NCI-H2029 (cell line): ENCODE results near the gene TUBA4B.

ENCODE experiments used
- DNase-seq: peaks from one replicate; lab custom pipeline; 2025; lab: John Stamatoyannopoulos, UW

The TUBA4B gene

DNA sequence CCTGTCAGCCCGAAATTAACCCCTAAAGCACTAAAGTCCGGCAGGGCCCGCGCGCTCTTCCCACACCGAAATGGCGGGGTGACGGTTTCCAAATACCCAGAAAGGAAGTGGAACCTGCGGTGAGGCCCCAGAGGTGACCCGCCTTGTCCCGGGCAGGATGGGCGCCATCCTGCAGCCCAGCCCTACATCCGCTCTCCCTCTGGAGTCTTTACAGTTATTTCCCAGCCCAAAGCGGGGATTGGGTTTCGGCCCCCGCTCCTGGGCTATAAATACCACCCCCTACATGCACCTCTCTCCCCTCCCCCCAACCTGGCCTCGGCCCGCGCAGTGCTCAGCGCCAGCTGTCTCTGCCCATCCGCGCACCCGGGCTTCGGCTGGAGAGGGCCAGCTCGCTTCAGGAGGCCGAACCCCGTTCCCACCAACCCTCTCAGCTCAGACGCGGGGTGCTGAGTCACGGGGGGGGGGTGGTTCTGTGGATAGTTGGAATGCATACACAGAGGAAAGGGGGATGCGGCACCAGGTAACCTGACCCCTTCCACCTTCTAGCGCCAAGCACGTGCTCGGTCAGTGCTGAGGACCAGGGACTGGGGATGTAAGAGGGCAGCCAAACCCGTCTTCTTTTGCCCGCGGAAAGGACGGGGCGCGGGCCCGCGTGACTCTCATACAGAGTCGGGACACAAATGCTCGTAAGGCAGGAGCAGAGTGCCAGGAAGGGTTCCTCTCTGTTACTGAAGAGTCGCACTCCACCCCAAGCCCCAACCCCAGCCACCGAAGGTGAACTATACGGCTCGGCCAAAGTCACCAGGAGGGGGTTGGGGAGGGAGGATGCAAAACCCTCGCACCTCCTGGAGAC is at the start of gene TUBA4B:
TUBA4B (plus strand) TSS at position 344 of the 853 bp plus-strand sequence; CDS start at position 509, 165 bp downstream.
- peak; percentile 24 for DNase-seq

DNA sequence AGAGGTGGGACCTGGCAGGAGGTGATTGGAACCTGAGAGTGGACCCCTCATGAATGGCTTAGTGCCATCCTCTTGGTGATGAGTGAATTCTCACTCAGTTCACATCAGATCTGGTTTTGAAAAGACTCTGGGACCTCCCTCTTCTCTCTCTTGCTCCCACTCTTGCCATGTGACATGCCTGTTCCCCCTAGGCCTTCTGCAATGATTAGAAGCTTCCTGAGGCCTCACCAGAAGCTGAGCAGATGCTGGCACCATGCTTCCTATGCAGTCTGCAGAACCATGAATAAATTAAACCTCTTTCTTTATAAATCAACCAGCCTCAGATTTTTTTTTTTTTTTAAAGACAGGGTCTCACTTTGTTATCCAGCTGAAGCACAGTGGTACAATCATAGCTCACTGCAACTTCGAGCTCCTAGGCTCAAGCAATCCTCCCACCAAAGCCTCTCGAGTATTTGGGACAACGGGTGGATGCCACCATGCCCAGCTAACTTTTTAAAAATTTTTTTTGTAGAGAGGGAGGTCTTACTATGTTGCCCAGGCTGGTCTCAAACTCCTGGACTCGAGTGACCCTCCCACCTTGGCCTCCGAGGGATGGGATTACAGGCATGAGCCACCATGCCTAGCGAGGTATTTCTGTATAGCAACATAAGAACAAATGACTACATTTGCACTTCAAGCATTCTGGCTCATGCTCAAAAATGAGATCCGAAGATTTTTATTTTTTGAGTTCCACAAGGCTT is 48.4 kb upstream of the TUBA4B start:
- DNase-seq = no peak

DNA sequence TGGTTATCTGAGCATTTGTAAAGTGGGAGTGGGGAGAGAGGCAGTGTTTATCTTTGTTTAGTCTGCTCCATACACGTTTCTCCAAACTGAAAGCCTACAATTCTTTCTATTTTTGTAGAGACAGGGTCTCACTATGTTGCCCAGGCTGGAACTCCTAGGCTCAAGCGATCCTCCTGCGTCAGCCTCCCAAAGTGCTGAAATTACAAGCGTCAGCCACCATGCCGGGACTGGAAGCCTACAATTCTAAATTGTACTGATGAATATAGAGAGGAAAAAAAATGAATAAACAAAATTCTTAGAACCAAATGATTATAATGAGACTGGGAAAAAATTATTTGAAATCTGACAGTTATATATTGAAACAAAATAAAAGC is 47.9 kb upstream of the TUBA4B start:
- DNase-seq = no peak

DNA sequence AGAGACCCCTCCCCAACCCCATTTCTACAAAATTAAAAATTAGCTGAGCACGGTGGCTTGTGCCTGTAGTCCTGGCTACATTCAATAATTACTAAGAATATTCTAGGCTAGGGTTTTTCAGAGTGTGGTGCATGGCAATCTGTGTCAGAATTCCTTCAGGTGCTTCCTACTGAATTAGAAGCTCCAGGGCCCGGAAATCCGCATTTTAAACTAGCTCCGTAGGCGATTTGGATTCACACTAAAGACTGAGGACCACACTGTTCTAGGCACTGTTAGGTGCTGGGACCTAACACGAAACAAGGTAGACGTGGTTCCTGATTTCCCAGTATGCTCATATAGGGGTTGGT is 47.1 kb upstream of the TUBA4B start:
- DNase-seq = no peak

DNA sequence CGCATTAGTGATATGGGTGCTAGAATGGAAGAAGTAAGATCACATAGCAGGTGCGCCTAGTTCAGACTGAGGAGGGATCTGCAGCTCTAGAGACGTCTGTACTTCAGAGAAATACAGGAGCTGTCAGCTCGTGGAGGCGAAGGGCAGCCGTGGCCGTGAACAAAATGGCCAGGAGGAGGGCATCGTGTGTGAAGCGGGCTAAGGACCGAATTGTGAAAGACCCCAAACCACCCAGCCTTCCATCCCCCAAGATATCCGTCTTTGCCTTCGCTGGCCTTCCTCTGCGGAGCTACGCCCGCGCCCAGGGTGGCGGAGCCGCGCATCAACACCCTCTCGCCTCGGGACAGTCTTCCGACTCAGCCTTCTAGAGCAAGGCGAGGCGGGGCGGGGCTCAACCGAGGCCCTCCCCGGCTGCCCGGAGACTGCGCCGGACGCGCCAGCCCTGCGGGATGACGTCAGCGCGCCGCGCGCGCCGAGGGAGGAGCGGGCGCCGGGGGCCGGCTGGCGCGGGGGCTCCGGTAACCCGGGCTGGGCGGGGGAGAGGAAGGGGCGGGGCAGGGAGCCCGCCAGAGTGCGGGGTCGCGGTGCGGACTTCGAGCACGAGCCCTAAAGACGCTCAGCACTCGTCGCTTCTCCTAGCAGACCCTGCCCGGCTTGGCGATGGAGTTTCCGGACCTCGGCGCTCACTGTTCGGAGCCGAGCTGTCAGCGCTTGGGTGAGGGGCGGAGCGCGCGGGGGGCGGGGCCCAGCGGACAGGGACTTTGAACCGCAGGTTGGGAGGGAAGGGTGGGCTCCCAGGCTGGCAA is 46.5 kb upstream of the TUBA4B start, which contains the start of gene ZFAND2B:
ZFAND2B (plus strand) TSS at position 455 of the 806 bp plus-strand sequence; CDS start at position 661, 206 bp downstream.
- peak; percentile 92 for DNase-seq

DNA sequence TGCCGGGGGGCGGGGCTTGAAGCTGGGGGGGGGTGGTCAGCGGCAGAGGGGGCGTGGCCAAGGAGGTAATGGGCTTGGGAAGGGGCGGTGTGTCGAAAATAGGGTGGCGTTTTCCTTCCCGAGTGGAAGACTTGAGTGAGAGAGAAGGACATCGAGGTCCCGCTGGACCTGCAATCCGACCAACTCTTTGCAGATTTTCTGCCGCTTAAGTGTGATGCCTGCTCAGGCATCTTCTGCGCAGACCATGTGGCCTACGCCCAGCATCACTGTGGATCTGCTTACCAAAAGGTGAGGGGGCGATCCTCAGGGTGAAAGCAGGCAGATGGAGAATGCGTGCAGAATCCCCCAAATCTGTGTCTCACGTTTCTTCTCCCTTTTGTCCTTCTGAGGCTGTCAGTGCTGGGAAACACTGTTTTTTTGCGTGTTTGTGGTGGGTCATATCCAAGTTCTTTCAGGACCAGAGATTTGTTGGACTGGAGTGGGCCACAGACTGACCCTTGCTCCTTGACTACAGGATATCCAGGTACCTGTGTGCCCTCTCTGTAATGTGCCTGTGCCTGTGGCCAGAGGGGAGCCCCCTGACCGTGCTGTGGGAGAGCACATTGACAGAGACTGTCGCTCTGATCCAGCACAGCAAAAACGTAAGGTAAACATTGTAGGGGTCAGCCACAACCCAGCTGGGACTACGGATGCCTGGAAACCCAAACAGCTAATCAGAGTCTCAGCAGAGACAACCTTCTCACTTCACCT is 45.7 kb upstream of the TUBA4B start:
- no peak for DNase-seq

DNA sequence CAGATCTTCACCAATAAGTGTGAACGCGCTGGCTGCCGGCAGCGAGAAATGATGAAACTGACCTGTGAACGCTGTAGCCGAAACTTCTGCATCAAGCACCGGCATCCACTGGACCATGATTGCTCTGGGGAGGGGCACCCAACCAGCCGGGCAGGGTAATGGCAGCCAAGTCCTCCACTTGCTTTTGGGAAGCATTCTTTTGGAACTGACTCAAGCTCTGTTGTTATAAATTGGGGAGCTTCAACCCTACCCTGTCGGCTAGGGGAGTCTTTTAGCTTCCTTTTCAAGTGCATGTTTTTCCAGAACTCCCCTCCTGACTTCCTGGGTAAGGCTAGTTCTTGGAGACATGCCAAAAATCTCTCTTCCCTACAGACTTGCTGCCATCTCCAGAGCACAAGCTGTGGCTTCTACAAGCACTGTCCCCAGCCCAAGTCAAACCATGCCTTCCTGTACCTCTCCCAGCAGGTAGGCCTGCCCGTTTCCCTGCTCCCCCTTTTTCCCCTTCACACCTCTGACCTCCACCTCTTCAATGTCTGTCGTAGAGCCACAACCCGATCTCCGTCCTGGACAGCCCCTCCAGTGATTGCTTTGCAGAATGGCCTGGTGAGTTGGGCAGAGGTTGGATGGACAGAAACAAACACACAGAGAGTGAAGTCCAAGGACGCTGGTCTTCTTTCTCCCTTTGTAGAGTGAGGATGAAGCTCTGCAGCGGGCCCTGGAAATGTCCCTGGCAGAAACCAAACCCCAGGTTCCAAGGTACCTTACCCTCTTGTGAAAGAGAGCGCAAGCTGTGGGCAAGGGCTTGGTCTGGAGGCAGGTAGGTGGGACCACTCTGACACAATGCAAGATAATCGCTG is 44.9 kb upstream of the TUBA4B start:
- DNase-seq = peak; percentile 4

DNA sequence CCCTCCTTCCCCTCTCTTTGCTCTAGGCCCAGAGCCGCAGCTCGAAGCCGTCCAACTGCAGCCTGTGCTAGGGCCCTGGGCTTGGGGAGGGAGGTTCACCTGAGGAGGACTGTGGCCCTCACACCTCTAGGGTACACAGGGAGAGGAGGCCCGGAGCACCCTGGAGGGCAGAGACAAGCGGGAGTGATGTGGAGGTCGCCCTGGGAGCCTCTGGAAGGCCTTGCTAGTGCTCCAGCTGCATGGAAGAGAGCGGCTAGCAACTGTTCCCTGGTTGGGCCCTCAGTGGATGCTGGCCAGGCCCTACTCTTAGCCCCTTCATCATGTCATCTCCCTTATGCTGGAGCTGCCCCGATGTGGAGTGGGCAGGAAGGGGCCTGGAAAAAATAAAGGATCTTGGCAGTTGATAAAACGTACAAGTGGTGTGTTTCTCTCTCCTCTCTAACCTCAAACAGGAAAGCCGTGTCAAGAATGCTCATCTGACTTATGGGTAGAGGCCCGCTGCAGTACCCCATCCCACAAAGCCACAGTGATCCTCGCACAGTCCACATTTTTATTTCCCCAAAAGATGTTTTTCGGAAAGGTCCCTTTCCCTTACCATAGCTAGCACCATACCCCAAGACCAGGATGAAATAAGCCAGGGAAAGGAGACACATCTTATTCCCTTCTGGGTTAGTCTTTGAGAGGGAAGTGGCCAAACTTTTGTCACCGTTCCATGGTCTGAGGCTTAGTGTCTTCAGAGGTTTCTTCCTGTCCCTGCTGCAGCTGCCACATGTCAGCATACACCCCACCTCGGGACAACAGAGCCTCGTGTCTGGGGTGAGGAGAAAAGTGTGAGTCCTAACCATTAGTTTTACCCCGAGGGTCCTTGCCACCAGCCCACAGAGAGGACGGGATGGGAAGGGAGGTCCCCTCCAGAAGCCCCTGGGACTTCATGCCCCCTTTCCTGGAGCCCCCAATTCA is 43.5 kb upstream of the TUBA4B start:
- no peak for DNase-seq

DNA sequence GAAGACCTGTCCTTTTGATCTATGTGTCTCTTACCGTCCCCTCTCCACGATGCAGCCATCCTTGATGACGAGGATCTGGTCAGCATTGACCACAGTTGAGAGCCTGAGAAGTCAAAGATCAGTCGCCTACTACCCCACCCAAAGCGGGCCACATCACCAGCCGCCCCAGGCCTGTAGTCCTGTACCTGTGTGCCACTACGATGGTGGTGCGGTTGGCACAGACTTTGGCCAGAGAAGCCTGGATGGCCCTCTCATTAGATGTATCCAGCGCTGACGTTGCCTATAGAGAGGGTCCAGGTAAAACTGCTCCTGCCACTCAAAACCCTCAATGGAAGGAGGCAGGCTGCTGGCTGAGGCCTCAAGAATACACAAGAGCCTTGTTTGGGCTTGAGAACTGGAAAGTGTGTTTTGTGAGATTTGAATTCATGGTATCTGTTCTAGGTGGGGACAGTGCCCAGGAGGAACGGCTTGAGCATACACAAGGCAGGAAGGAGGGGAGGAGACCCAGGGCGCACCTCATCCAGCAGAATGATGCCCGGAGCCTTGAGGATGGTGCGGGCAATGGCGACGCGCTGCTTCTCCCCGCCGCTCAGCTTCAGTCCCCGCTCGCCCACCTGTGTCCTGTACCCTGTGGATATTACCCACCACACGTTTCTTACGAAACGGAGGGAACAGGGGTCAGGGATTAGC is 42.7 kb upstream of the TUBA4B start:
- no peak for DNase-seq

DNA sequence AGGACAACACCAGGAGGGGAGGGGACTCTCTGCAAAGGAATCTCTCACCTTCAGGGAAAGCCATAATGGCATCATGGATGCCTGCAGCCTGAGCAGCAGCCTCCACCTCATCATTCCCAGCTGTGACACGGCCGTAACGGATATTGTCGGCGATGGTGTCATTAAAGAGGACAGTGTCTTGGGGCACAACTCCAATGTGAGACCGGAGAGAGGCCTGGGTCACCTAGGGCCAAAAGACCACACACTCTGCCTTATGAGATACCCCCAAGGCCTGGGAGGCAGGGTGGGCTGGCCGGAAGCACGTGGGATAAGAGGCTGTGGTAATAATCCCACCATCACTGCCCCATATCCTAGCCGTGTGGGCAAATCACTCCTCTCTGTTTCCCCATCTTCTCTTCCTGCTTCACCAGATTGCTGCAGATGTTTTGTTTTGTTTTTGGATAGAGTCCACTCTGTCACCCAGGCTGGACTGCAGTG is 42.1 kb upstream of the TUBA4B start:
- no peak for DNase-seq

DNA sequence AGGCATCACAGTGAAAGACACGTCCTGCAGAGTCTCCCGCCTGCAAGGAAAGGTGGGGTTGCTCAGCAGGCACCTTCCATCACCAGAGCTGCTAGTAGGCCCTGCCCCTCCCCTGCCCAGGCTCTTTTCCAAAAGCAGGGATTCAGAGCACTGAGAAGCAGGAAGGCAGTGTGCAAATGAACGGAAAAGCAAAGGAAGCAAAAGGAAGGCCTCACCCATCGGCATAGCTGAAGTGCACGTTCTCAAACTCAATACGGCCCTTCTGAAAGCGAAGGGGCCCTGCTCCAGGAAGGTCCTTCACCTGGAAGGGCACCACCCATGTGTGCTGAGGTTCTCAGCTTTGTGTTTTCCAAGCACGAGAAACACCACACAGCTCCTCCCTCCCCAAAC is 40.0 kb upstream of the TUBA4B start:
- DNase-seq = no peak

DNA sequence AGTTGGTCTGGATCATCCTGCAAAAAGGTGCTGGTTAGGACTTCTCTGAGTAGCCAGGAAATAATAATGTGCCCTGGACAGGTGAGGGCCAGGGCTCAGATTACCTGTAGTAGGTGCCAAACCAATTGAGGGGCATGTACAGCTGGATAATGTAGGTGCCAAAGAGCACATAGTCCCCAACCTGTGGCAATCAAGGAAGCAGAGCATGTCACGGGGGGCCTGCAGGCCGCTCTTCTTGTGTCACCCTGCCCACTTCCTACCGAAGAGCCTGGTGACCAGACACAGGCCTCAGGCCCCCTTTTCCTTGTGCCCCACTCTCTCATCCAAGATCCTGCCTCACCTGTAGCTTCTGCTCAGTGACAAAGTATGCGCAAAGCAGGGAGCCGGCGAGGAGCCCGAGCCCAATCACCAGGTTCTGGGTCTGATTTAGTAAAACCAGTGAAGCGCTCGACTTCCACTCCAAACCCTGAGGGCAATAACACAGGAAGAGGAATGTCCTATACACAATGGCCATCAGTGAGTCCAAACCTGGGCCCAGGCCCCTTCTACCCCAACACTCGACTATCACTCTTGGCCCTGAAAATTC is 39.5 kb upstream of the TUBA4B start:
- DNase-seq = no peak

DNA sequence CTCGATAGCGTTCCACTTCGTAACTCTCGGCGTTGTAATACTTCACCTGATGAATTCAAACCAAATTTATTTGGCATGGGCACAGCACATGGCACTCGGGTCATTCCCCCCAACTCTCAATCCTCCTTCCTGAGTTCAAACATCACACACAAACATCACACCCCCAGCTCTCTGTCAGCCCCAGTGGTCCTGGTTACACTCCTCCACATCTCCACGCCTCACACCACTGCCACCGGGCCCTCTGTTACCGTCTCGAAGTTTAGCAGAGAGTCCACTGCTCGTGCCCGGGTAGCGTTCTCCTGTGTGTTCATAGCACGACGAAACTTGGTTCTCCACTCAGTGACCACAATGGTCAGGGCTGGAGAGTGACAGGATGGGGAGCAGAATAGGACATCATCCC is 38.9 kb upstream of the TUBA4B start:
- DNase-seq = no peak

DNA sequence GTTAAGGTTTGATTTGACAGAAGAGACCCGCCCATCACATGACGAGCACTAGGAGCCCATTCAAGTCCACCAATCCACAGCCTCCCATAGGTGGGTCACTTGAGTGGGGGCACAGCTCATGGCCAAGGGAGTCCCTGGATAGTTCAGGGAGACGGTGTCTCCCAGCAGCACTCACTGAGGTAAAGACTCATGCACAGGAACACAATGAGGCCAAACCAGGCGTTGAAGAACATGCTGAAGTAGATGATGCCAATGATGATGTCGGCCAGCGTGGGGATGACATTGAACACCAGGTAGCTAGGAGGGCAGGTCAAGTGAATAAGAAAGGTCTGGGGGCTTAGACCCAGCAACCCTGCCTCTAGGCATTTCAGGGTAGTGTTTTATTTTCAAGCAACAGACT is 38.3 kb upstream of the TUBA4B start:
- no peak for DNase-seq

DNA sequence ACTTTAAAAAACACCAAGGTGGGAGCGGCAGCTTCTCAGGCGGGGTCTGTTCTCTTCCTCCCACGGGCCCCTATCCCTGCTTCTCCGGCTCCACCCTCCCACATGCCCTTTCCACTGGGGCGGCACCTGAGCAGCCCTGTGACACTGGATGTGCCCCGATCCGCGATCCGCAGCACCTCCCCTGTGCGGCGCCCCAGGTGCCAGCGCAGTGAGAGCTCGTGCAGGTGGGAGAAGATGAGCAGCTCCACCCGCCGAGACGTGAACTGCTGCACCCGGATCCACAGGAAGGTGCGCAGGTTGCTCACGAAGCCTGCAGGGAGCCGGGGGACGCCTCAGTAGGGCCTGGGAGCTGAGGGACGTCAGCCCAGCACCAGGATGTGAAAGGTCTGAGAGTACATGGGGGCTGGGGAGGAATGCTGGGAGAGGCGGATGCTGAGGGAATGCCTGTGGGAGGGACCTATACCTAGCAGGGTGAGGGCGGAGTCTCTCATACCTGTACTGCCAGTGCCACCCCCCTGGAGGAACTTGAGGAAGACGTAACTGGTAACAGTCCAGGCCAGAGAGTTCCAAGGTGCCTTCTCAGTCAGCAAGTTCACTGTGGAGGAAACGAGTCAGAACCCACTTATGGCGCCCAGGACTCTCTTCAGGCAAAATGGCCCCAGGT is 37.0 kb upstream of the TUBA4B start:
- no peak for DNase-seq

DNA sequence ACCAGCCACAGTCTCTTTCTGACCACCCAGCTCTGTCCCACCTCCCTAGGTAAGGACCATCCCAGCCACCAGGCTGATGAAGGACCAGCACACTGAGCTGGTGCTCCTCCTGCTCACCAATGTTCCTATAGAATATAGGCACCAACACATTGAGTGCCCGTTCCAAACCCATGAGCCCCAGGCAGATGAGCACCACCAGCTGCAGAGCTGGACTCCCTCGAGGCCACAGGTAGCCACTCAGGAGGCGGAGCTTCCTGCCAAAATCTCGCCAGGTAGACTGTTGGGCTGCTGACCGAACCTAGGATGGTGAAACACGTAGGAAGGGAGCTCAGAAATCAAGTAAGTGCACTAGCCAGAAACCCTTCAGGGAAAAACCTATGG is 36.5 kb upstream of the TUBA4B start:
- no peak for DNase-seq

DNA sequence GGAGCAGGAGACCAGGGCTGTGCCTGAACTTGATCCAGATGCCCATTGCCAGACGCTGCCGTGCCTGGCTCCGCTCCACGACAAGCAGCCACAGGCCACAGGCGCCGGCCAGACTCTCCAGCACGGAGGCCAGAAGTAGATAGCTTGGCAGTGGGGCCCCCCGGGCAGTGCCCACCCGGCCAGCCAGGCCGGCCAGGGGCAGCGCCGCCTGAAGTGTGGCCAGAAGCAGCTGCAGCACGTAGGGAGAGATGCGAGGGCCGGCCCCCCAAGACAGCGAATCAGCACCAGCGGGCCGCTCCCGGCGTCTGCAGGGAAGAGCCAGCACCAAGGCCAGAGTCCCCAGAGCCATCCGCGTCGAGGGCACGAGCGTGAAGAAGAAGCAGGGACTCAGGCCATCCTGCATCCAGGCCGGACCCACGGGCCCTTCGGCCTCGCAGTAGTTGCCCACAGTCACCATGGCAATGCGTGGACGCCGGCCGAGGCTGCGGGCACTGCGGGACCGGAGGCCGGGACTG is 34.8 kb upstream of the TUBA4B start:
- DNase-seq = peak; percentile 57
